Kidney capillary endothelial cell (primary cell): Measurements from ENCODE around the gene CSMD2.

Experiments used
- DNase-seq: peaks from one replicate; pipeline ENCODE4 v3.0.0-alpha.2; 2018; ENCODE audit warnings: low spot score

CSMD2 gene

DNA sequence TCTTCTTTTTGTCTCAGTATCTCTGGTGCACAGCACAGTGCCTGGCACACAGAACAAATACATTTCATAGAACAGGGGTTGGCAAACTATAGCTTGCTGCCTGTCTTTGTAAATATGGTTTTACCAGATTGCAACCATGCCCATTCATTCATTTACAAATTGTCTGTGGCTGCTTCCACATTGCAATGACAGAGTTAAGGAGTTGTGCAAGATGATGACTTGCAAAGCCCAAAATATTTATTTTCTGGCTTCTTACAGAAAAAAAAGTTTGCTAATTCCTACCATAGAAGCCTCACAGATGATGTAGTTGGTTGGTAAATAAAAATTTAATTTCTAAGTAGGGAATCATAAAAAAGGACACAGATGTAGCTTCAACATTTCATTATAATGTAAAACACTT lies 312.3 kb downstream of the CSMD2 start:
- no peak for DNase-seq

GRCh38 chr1:33850481-33850880 lies 314.5 kb downstream of the CSMD2 start:
- no peak for DNase-seq

GRCh38 chr1:33849211-33849610 lies 315.8 kb downstream of the CSMD2 start:
- DNase-seq, result no peak

- no peak for DNase-seq
These were observed 316.7 kb downstream of the CSMD2 start for GRCh38 chr1:33848205-33848937.

- no peak for DNase-seq
These were observed 318.2 kb downstream of the CSMD2 start for GRCh38 chr1:33846861-33847260.

DNA sequence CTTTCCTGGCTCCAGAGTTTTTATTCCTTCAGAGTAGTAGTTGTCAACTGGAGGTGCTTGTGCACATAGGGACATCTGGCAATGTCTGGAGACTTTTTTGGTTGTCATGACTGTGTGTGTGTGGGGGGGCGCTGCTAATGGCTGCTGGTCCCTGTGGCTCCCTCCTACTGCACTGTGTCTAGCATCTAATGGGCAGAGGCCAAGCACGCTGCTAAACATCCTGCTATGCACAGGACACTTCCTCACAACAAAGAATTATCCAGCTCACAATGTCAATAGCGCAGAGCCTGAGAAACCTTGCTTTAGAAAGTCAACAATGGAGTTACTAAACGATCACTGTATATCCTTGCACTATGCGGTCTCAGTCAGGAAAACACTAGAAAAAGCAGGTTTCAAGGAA lies 320.9 kb downstream of the CSMD2 start:
- DNase-seq, result no peak

DNA sequence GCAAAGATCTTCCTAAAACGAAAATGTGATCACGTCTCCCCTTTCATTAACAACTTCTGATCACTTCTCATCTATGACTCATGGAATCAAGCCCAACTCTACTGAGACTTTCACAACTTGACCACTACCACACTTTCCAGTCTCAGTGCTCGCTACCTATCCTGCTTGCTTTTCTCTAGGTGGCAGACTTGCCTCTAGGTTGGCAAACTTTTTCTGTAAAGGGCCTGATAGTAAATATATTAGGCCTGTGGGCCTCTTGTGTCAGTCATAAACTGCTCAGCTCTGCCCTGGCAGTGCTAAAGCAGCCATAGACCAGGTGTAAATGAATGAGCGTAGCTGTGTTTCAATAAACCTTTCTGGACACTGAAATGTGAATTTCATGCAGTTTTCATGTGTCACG lies 322.7 kb downstream of the CSMD2 start:
- no peak for DNase-seq

DNA sequence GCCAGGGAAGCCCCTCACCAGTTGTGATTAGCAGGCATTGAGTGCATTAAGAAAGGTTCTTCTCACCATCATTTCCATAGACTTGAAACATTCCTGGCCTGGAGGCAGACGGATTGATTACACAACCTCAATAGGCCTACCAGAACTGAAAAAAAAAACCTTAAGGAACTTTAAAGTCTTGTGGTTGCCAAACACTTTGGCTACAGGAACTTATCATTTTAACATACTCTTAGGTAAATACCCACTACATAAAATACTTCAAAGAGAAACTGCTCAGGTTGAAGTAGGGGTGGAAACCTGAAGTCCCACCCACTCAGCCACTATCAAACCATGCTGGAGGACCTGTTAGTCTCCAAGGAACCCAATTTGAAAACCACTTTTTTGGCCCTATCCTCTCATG lies 323.5 kb downstream of the CSMD2 start:
- DNase-seq, result no peak

DNA sequence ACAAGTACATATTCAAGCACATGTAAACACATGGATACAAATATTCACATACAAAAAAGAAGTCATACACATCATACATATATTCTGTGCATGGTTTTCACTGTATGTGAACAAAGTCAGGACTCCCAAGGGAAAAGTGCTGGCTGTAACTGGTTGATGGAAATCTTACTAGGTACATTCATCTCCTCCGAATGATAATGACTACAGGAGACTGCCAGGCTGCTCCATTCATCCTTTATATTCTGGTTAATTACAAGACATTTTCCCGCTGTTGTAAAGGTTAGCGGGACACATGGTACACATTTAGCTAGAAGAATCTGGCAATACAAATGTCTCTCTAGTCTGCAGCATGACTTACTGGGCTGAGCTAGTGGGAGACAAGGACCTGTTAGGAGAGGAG lies 327.4 kb downstream of the CSMD2 start:
- DNase-seq, result no peak

DNA sequence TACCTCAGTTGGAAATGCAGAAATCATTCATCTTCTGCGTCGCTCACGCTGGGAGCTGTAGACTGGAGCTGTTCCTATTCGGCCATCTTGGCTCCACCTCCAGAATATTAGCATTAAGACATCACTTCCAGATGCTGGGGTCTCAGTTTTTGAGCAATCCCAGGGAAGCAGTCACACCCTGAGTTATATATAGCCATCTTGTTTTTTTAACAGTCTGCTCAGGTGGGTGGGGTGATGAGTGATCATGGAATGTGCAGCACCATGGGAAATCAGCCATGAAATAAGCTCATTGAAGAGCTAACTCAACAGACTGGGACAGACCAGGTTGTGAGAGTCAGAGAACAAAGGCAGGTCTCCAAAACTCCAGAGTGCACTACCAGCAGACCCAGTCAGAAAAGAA lies 328.1 kb downstream of the CSMD2 start:
- no peak for DNase-seq

DNA sequence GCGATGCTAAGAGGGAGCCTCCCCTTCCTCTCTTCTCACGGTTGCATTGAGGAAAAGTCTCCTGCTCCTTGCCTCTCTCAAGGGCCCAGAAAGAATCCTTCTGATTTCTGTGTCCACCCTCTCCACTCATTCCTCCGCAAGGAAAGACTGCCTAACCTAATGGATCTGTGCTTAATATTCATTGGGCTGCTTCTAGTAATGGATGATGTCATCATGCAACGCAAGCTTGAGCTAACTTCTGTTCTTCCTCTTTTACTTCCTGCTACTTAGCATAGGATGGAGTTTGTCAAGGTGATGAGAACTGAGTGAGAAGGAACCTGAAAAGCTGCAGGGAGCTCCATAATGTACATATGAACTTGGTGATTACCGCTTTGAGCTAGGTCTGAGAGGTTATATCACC lies 336.4 kb downstream of the CSMD2 start:
- DNase-seq, result no peak

DNA sequence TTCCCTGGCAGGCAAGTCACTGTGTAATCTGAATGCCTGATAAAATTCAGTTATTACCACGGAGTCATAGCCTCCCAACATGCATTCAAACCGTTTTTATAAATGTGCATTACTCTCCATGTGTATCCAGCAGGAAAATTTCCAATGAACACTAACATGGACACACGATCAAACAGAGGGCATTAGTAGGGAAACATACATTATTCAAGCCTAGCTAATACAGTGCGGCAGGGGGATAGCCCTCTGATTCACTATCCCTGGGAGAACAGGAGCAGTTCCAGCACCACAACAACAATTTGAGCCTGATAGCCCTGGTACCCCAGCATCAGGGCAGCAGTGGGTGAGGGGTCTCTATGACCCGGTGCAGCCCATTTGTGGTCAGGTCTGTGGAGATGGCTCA lies 337.0 kb downstream of the CSMD2 start:
- no peak for DNase-seq

DNA sequence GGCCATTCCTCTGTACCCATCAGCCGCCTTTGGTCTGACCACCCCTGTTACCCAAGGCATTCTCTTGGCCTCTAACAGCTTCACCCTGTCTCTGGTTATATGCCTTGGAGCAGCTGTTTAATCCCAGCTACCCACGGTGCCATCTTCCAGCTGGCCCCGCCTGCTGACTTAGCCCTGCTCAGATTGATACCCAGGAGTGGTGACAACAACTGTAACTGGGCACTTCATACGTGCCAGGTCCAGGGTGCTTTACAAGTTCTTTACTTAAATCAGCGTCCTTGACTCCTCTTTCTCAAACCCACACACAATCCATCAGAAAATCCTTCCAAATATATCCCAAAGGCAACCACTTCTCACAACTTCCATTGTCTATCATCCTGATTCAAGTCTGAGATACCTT lies 338.3 kb downstream of the CSMD2 start:
- DNase-seq, result no peak

GRCh38 chr1:33826311-33826710 lies 338.7 kb downstream of the CSMD2 start:
- no peak for DNase-seq

- no peak for DNase-seq
These were observed 339.5 kb downstream of the CSMD2 start for GRCh38 chr1:33825506-33825905.

- DNase-seq, result no peak
These were observed 340.1 kb downstream of the CSMD2 start for GRCh38 chr1:33824971-33825370.

DNA sequence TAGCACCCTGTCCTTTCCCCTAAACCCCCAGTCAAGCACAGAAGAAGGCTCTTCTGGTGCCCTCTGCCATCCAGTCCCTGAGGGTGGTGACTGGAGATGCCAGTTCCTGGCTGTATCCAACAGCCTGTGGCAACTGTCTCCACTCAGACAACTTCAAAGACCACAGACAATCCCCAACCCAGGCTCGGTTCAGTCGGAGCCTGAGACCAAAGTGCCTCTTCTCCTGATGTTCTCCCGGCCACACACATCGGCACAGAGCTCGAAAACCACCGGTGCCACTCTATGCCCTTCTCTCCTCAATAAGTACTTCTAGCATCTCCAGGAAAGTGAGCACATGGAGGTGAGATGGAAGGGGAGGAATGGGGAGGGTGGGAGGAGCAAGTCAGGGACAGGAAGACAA lies 340.7 kb downstream of the CSMD2 start:
- no peak for DNase-seq

GRCh38 chr1:33823830-33824229 lies 341.2 kb downstream of the CSMD2 start:
- no peak for DNase-seq

GRCh38 chr1:33823401-33823800 lies 341.6 kb downstream of the CSMD2 start:
- no peak for DNase-seq

- DNase-seq, result no peak
These were observed 342.6 kb downstream of the CSMD2 start for GRCh38 chr1:33822396-33822795.

DNA sequence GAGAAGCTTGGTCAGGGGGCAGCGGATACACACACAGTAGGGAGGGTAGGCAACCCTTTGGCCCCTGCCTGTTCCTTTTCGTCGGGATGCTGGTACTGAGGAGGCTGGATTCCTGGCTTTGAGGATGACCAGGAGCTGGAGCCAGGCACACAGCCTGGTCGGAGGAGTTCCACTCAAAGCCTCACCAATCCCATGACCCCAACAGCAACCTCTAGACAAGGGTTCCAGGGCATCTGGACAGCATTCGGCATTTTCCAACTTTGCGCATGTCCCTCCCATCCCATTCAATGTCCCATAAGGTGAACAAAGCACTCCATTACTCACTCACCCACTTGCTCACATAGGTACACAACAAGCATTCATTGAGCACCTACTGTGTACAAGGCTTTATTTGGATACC lies 343.7 kb downstream of the CSMD2 start:
- DNase-seq, result no peak

DNA sequence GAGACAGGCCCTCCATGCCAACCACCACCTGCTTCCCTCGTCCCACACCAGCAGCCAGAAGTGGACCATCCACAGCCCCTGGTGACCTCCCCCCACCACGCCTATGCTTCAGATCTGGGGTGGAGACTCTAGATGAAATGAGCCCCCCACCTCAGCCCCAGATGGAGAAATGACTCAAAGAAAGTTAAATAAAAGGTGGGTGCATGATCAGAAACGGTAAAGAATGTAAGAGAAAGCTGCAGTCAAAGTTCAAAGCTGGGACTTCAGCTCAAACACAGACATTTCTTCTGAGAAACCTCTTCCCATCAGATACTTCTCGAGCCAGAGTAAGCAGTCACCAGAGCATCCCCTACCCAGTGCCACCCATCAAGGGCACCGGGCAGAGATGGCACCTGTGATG lies 344.2 kb downstream of the CSMD2 start:
- no peak for DNase-seq

DNA sequence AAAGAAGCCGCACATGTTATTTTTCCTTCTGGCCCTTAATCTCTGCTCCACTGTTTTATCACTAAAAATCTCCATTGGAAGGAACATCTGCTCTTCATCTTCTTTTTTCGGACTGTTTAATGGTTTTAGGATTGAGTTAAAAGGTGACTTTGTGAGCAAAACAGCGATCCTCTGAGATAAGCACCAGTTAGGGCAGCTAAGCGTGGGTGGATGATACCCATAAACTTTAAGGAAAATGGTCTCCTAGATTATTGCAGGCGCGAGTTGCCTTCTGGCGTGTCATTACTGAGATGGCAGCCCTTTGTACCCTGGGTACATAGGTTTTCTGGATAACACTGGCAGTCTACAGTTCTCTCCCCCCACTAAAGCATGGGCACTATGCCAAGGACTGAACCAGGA lies 345.1 kb downstream of the CSMD2 start:
- DNase-seq, result no peak

DNA sequence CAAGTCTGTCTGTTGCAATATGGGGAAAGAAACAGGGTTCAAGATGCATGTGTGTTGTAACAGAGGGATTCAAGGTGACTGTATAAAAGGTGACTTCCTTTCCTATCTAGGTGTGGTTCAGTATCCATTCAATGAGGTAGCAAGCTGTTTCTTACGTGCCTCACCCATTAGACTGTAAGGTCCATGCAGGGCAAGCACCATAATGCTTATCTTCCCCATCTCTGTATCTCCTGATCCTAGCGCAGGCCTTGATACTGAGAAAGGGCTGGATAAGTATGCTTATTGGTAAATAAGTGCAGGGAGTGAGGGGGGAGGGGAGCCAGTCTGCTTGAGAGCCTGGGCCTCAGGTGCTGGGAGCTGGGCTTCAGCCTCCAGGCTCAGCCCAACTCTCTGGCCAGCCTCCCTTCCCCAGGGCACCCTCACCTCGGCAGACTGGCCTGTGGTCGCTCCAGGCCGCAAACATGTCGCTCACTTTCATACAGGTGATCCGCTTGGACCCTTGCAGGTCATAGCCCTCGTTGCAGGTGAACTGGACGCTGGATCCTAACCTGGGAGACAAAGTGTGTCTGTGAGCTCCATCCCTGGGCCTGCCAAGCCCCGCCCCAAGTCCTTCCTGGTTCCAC lies 345.6 kb downstream of the CSMD2 start:
- no peak for DNase-seq
